NCI-H128 (cell line): ENCODE data around the gene ANKRD62.
"Not testable (repeated sequence)": the region's sequence is repeated elsewhere in the genome, so short reads cannot be mapped to it uniquely, and the experiment has no call there.

Experiments
- DNase-seq: peaks from one replicate; lab custom pipeline; 2025; ENCODE audit not compliant: unreplicated experiment; lab: John Stamatoyannopoulos, UW

Gene ANKRD62

GRCh38 chr18:12092398-12093229 is 1.0 kb upstream of the ANKRD62 start:
- no peak for DNase-seq

DNA sequence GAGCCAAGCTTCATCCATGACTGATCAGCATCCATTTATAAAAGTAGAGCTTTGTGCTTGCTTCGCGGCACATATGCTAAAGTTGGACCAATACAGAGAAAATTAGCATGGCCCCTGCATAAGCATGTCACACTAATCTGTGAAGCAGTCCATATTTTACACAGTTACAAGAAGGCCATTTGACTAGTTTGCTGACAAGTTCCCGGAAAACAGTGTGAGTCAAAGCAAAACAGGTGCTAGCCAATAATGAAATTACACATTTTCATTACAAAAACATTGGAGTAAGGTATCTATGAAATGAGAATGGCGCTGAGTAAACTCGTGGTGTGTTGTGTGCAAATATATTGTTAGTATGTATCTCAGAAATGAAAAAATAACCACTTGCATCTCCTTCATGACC is 4.7 kb downstream of the ANKRD62 start:
- no peak for DNase-seq

- no peak for DNase-seq
These were observed 5.5 kb downstream of the ANKRD62 start for GRCh38 chr18:12099160-12099559.

GRCh38 chr18:12101266-12101665 is 7.6 kb downstream of the ANKRD62 start:
- DNase-seq = no peak

GRCh38 chr18:12102136-12102842 is 8.6 kb downstream of the ANKRD62 start:
- no peak for DNase-seq

- DNase-seq = no peak
These were observed 12.8 kb downstream of the ANKRD62 start for GRCh38 chr18:12106471-12106870.

DNA sequence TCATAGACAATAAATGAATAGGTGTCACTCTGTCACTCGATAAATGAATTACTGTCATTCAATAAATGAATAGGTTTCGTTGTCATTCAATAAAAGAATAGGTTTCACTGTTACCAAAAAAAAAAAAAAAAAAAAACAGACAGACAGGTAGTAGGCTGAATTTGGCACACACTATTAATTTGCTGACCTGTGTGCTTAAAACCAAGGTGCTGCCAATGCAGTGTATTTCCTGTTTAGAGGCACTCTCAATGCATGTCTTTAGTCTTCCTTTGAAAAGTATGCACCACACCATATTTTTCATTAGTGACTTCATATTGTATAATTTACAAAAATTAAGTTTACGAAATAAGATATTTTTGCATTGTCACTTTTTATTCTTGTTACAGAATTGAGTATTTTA is 16.2 kb downstream of the ANKRD62 start:
- DNase-seq = no peak

GRCh38 chr18:12113999-12114646 is 20.5 kb downstream of the ANKRD62 start:
- no peak for DNase-seq

- no peak for DNase-seq
These were observed 25.7 kb downstream of the ANKRD62 start for GRCh38 chr18:12119358-12119757.

DNA sequence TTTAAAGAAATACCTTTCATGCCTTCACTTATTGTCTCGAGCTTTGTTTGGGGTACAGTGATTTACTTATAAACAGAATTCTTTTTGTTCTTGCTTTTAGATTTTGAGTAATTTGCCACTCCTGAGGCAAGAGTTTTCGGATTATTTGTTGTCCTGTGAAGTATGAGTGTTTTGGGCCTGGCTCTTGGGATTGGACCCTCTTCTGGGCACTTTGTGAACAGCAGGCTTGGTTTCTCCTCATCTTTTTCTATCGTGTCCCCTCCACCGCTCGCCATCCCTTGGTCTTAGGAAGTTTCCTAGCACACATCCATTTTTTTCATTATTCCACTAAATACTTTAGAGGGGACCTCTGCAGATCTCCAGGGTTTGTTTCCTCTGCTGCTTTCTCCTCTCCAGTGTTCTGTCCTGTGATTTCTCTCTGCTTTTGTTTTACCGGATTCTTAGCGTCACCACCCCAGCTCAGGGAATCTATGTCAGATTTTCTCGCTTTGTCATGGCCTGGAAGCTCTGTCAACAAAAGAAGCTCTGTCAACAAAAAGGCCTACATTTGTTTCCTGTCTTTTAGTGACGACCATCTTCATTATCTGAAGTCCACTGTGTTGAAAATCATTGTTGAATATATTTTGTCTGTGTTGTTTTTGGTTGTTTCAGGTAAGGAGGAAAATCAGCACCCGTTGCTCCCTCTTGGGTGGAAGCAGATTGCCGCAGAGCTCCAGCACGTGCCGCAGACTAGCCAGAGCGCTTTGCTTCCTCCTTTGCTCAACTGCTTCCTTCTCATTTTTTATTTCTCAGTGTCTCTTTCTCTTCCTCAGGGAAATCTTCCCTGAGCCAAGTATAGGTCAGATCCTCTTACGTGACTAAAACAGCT is 27.8 kb downstream of the ANKRD62 start:
- no peak for DNase-seq

DNA sequence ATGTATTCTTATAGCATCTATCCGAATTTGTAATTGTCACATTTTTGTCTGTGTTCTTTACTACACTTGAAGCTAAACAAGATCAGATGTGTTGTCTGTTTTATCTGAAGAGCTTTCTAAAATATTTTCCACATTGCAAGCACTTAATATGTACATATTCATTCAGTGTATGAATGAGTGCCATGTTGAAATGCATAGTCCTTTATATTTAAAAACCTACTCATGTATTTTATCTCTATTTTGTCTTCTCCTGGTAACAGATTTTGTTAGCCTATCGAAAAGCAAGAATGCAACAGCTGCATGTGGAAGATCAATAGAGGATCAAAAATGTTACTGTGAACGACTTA is 28.4 kb downstream of the ANKRD62 start:
- not testable (repeated sequence) for DNase-seq

DNA sequence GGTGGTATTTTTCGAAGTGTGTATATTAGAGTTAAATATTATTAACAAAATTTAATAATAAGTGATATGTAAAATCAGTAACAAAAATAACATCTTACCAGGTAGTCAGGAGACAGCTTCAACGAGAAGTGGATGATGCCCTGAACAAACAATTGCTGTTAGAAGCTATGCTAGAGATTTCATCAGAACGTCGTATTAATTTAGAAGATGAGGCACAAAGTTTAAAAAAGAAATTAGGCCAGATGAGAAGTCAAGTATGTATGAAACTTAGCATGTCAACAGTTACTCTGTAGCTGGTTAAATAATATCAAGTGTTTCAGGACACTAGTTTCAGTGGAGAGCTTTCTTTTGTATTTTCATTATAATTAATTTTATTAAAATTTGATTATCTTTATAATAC is 34.0 kb downstream of the ANKRD62 start:
- DNase-seq = not testable (repeated sequence)

- DNase-seq = not testable (repeated sequence)
These were observed 45.2 kb downstream of the ANKRD62 start for GRCh38 chr18:12138831-12139230.

DNA sequence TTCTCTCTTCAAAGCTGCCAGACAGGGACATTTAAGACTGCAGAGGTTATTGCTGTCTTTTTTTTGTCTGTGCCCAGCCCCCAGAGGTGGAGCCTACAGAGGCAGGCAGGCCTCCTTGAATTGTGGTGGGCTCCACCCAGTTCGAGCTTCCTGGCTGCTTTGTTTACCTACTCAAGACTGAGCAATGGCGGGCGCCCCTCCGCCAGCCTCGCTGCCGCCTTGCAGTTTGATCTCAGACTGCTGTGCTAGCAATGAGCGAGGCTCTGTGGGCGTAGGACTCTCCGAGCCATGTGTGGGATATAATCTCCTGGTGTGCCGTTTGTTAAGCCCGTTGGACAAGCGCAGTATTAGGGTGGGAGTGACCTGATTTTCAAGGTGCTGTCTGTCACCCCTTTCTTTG is 47.2 kb downstream of the ANKRD62 start:
- not testable (repeated sequence) for DNase-seq

GRCh38 chr18:12141778-12142177 is 48.1 kb downstream of the ANKRD62 start:
- DNase-seq = not testable (repeated sequence)

GRCh38 chr18:12149431-12149830 is 55.8 kb downstream of the ANKRD62 start:
- not testable (repeated sequence) for DNase-seq

DNA sequence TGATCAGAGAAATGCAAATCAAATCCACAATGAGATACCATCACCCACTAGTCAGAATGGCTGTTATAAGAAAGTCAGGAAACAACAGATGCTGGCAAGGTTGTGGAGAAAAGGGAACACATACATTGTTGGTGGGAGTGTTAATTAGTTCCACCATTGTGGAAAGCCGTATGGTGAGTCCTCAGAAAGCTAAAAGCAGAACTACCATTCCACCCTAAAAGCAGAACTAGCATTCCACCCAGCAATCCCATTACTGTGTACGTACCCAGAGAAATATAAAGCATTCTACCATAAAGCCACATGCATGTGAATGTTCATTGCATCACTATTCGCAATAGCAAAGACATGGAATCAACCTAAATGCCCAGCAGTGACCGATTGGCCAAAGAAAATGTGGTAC is 60.7 kb downstream of the ANKRD62 start:
- no peak for DNase-seq

DNA sequence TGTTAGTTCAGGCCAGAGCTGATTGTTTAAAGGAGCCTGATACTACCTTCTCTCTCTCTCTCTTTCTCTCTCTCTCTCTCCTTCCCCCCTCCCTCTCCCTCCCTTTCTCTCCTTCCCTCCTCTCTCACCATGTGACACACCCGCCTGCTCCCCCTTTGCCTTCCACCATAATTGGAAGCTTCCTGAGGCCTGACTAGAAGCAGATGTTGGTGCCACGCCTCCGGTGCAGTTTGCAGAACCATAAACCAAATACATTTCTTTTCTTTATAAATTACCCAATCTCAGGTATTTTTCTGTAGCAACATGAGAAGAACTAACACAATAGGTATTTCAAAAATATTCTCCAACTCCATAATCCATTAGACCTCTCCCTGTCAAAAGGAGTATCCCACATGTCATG is 62.4 kb downstream of the ANKRD62 start:
- DNase-seq = no peak

GRCh38 chr18:12159446-12159845 is 65.8 kb downstream of the ANKRD62 start:
- no peak for DNase-seq

- no peak for DNase-seq
These were observed 69.1 kb downstream of the ANKRD62 start for GRCh38 chr18:12162786-12163185.
